ENCODE data around the gene ELFN1. TPM values are rescaled to one million over a fixed set of nuclear protein-coding genes. Genes with fewer than 3 reads are reported as not detected.

Gene ELFN1
- polyA plus RNA-seq, 1 donor (not counting 4 experiments of a cell fraction or from before 2014, with no cell fraction given), result 0.03 TPM

DNA sequence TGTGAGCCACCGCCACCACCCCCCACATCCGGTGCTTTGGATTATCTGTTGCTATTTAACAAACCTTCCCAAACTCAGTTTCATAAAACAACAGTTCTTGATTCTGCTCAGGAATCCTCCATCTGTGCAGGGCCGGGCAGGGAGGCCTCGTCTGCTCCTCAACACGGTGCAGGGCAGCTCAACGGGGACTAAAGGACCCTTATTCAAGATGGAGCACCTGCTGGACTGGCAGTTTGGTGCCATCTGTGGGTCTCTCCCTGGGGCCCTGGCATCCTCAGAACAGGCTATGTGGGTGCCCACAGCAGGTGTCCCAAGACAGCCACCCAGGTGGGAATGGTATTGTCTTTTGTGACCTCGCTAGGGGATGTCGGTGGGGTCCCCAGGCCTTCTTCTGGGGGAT is 31.0 kb upstream of the ELFN1 start:
- dilution Hi-C loops (cut with MboI; ENCODE audit: extremely low pct_ligation_motif_present, low sequenced_read_pairs), result no loop called here
- no peaks in the 10 kb centered on the region for H4K20me1 ChIP-seq (ENCODE audit: control insufficient read depth, extremely low read depth, insufficient read depth, low read length)
- no peak overlapping the region for H3K27ac ChIP-seq (ENCODE audit: control insufficient read depth, insufficient read depth, low read length)
- no peaks in the 10 kb centered on the region for H3K79me2 ChIP-seq (ENCODE audit: control insufficient read depth, insufficient read depth, low read length)
- no peaks in the 10 kb centered on the region for H3K4me1 ChIP-seq (ENCODE audit: control insufficient read depth, extremely low read depth, insufficient read depth, low read length)
- H3K4me2 ChIP-seq (ENCODE audit: control insufficient read depth, extremely low read depth, insufficient read depth, low read depth, low read length), result no peak overlapping the region
- H3K27me3 ChIP-seq (ENCODE audit: control insufficient read depth, extremely low read depth, insufficient read depth, low read length), result peaks cover 26% of the 10 kb centered on the region
- peaks cover 4% of the 10 kb centered on the region for H3K9me3 ChIP-seq (ENCODE audit: control insufficient read depth, low read depth, low read length)
- H3K9ac ChIP-seq (ENCODE audit: control insufficient read depth, extremely low read depth, insufficient read depth, low read length), result no peak overlapping the region
- H2AFZ ChIP-seq (ENCODE audit: control insufficient read depth, low read length), result no peak overlapping the region
- no peak for FAIRE-seq
- DNase-seq (ENCODE audit: low read depth, low spot score), result no peak
- H3K36me3 ChIP-seq (ENCODE audit: control insufficient read depth in 2 of 2, extremely low read depth in 1 of 2, insufficient read depth in 2 of 2, low read length in 2 of 2), result no peaks in the 10 kb centered on the region
- TF ChIP-seq EZH2 (IDR thresholded peaks at IDR 0.05; ENCODE audit: low read length), result no peak
- TF ChIP-seq, protein P1, sequence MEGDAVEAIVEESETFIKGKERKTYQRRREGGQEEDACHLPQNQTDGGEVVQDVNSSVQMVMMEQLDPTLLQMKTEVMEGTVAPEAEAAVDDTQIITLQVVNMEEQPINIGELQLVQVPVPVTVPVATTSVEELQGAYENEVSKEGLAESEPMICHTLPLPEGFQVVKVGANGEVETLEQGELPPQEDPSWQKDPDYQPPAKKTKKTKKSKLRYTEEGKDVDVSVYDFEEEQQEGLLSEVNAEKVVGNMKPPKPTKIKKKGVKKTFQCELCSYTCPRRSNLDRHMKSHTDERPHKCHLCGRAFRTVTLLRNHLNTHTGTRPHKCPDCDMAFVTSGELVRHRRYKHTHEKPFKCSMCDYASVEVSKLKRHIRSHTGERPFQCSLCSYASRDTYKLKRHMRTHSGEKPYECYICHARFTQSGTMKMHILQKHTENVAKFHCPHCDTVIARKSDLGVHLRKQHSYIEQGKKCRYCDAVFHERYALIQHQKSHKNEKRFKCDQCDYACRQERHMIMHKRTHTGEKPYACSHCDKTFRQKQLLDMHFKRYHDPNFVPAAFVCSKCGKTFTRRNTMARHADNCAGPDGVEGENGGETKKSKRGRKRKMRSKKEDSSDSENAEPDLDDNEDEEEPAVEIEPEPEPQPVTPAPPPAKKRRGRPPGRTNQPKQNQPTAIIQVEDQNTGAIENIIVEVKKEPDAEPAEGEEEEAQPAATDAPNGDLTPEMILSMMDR (optimal IDR thresholded peaks at IDR 0.05 in 1 of 3, IDR thresholded peaks at IDR 0.05 in 1 of 3, conservative IDR thresholded peaks at IDR 0.05 in 1 of 3; ENCODE audit: extremely low read depth in 1 of 3, insufficient read depth in 2 of 3, low read length in 3 of 3), result no peak
- no peaks in the 10 kb centered on the region for H3K9me1 ChIP-seq (ENCODE audit: control insufficient read depth, extremely low read depth, insufficient read depth, low read length)
- no peak overlapping the region for H3K4me3 ChIP-seq (ENCODE audit: control insufficient read depth in 2 of 3, extremely low read depth in 1 of 3, insufficient read depth in 2 of 3, low read depth in 1 of 3, low read length in 3 of 3)

DNA sequence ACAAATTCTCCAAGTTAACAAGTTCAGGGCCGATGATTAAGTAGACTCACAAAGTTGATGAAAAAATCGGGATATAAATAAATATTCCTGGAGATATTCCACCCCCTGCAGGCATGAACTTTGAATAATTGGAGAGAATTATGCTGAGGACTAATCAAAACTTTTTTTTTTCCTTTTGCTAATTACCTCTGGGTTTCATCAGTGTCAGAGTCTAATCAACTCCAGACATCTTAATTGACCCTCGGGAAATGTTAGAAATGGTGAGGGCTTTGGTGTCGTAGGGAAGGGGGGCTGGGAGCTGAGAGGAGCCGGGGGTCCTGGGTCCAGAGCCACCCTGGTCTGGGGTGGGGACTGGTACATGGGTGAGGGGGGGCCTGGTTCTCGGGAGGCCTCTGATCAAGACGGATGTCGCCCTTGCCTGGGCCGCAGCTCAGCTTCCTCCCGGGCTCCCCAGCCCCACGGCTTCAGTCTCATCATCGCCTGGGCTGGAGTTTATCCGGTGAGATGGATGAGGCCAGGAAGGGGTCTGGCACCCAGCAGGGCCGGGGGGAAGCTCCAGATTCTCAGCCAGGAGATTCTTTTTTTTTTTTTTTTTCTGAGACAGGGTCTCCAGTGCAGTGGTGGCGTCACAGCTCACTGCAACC is 30.4 kb upstream of the ELFN1 start:
- no peak overlapping the region for H2AFZ ChIP-seq (ENCODE audit: control insufficient read depth, low read length)
- H3K27me3 ChIP-seq (ENCODE audit: control insufficient read depth, extremely low read depth, insufficient read depth, low read length), result peaks cover 26% of the 10 kb centered on the region
- dilution Hi-C loops (cut with MboI; ENCODE audit: extremely low pct_ligation_motif_present, low sequenced_read_pairs), result no loop called here
- H3K9me3 ChIP-seq (ENCODE audit: control insufficient read depth, low read depth, low read length), result peaks cover 4% of the 10 kb centered on the region
- no peaks in the 10 kb centered on the region for H3K4me1 ChIP-seq (ENCODE audit: control insufficient read depth, extremely low read depth, insufficient read depth, low read length)
- H3K27ac ChIP-seq (ENCODE audit: control insufficient read depth, insufficient read depth, low read length), result no peak overlapping the region
- DNase-seq (ENCODE audit: low read depth, low spot score) (no peak), FAIRE-seq (no peak)
- TF ChIP-seq, protein P1 (optimal IDR thresholded peaks at IDR 0.05 in 1 of 3, IDR thresholded peaks at IDR 0.05 in 1 of 3, conservative IDR thresholded peaks at IDR 0.05 in 1 of 3; ENCODE audit: extremely low read depth in 1 of 3, insufficient read depth in 2 of 3, low read length in 3 of 3), result no peak
- TF ChIP-seq EZH2 (IDR thresholded peaks at IDR 0.05; ENCODE audit: low read length), result no peak
- H4K20me1 ChIP-seq (ENCODE audit: control insufficient read depth, extremely low read depth, insufficient read depth, low read length), result no peaks in the 10 kb centered on the region
- H3K4me2 ChIP-seq (ENCODE audit: control insufficient read depth, extremely low read depth, insufficient read depth, low read depth, low read length), result no peak overlapping the region
- H3K4me3 ChIP-seq (ENCODE audit: control insufficient read depth in 2 of 3, extremely low read depth in 1 of 3, insufficient read depth in 2 of 3, low read depth in 1 of 3, low read length in 3 of 3), result no peak overlapping the region
- H3K79me2 ChIP-seq (ENCODE audit: control insufficient read depth, insufficient read depth, low read length), result no peaks in the 10 kb centered on the region
- no peaks in the 10 kb centered on the region for H3K36me3 ChIP-seq (ENCODE audit: control insufficient read depth in 2 of 2, extremely low read depth in 1 of 2, insufficient read depth in 2 of 2, low read length in 2 of 2)
- H3K9me1 ChIP-seq (ENCODE audit: control insufficient read depth, extremely low read depth, insufficient read depth, low read length), result no peaks in the 10 kb centered on the region
- no peak overlapping the region for H3K9ac ChIP-seq (ENCODE audit: control insufficient read depth, extremely low read depth, insufficient read depth, low read length)

All from keratinocyte (primary cell).